Gastroesophageal sphincter (tissue), 3 donors: ENCODE data around the gene HCN4.

Source experiments
- CTCF ChIP-seq, 4 experiments: fragments of 200-600 bp in 2 of 4; fragments of 450-650 bp in 2 of 4; sonication (generic) in 1 of 4; IDR thresholded peaks; one replicate each; pipeline ENCODE4 v1.5.1; 2017 to 2019; ENCODE audit warnings: antibody characterized with exemption in 4 of 4, mild to moderate bottlenecking in 2 of 4, moderate library complexity in 2 of 4
- EP300 ChIP-seq: sonication (generic); formaldehyde crosslinking; IDR thresholded peaks from one replicate; pipeline ENCODE4 v1.6.1; 2017; ENCODE audit warnings: antibody characterized with exemption, mild to moderate bottlenecking
- POLR2A ChIP-seq, 2 donors: fragments of 450-650 bp; IDR thresholded peaks; one replicate each; pipeline ENCODE4 v1.6.1; 2017; ENCODE audit warnings: antibody characterized with exemption in 2 of 2, mild to moderate bottlenecking in 2 of 2, moderate library complexity in 1 of 2
- POLR2AphosphoS5 ChIP-seq: sonication (generic); formaldehyde crosslinking; IDR thresholded peaks from one replicate; pipeline ENCODE4 v1.6.1; 2017; ENCODE audit warnings: antibody characterized with exemption

- TF ChIP-seq POLR2AphosphoS5 (no peak), CTCF (IDR thresholded peaks at IDR 0.05) (no peak), POLR2A (IDR thresholded peaks at IDR 0.05) (no peak), EP300 (no peak)
Measured at GRCh38 chr15:73322665-73323373, 45.9 kb downstream of the HCN4 start.
